DND-41 (cell line): ENCODE measurements around the gene C6.

Experiments used
- ATAC-seq: fragments of 200-7000 bp; cut with Tn5 transposase; 3 replicates; pipeline ENCODE4 v1.9.1; 2021; ENCODE audit warnings: low read depth; ENCODE audit not compliant: insufficient read depth
- DNase-seq: peaks from one replicate; pipeline ENCODE4 v3.0.0-alpha.2; 2020
- H2AFZ ChIP-seq: 2 replicates; pipeline ENCODE4 v1.6.0; 2012; ENCODE audit warnings: low read depth, low read length
- H3K27ac ChIP-seq: 2 replicates; pipeline ENCODE4 v1.5.1; 2012; ENCODE audit warnings: low read length, inconsistent platforms
- H3K27me3 ChIP-seq: fragments of 200-600 bp; sonication (generic); 2 replicates; pipeline ENCODE4 v1.6.0; 2012; ENCODE audit warnings: low read length, mild to moderate bottlenecking, inconsistent platforms; ENCODE audit not compliant: insufficient read depth, poor library complexity
- H3K36me3 ChIP-seq: 2 replicates; pipeline ENCODE4 v1.5.1; 2012; ENCODE audit warnings: low read length, inconsistent platforms; ENCODE audit not compliant: insufficient read depth
- H3K4me1 ChIP-seq: 2 replicates; pipeline ENCODE4 v1.5.1; 2012; ENCODE audit warnings: mild to moderate bottlenecking, low read length; ENCODE audit not compliant: insufficient read depth
- H3K4me2 ChIP-seq: 2 replicates; pipeline ENCODE4 v1.6.0; 2012; ENCODE audit warnings: mild to moderate bottlenecking, moderate library complexity, low read length, inconsistent platforms; ENCODE audit not compliant: insufficient read depth
- H3K4me3 ChIP-seq, 2 experiments: fragments of 200-600 bp in 1 of 2; shearing (Covaris generic) in 1 of 2; 2 replicates each; pipeline ENCODE4 v1.5.1; 2012 to 2016; ENCODE audit warnings: inconsistent platforms in 2 of 2, low read length in 2 of 2, mild to moderate bottlenecking in 2 of 2, low read depth in 1 of 2, moderate library complexity in 1 of 2
- H3K79me2 ChIP-seq: 2 replicates; pipeline ENCODE4 v1.6.0; 2012; ENCODE audit warnings: low read length, inconsistent platforms; ENCODE audit not compliant: insufficient read depth
- H3K9ac ChIP-seq: 2 replicates; pipeline ENCODE4 v1.6.0; 2012; ENCODE audit warnings: low read depth, mild to moderate bottlenecking, inconsistent platforms, low read length, moderate library complexity
- H3K9me3 ChIP-seq: 2 replicates; pipeline ENCODE4 v1.5.1; 2012; ENCODE audit warnings: low read length, moderate library complexity, mild to moderate bottlenecking, inconsistent platforms; ENCODE audit not compliant: insufficient read depth, severe bottlenecking
- H4K20me1 ChIP-seq: 2 replicates; pipeline ENCODE4 v1.6.0; 2012; ENCODE audit warnings: low read length; ENCODE audit not compliant: insufficient read depth
- CTCF ChIP-seq: IDR thresholded peaks from 2 replicates; pipeline ENCODE4 v1.5.1; 2012; ENCODE audit warnings: borderline replicate concordance, low read length, moderate library complexity, mild to moderate bottlenecking; ENCODE audit not compliant: poor library complexity, severe bottlenecking; ENCODE audit errors: extremely low read depth
- EZH2 ChIP-seq: IDR thresholded peaks from 3 replicates; pipeline ENCODE4 v1.6.1; 2012; ENCODE audit warnings: borderline replicate concordance, low read depth, mild to moderate bottlenecking, moderate library complexity, low read length, inconsistent platforms; ENCODE audit not compliant: severe bottlenecking

Gene C6

GRCh38 chr5:41145306-41145705 is 68.0 kb downstream of the C6 start:
- DNase-seq (no peak), ATAC-seq (no peak)
- Histone ChIP-seq H3K4me2 (no peak overlapping the region), H4K20me1 (no peaks in the 10 kb centered on the region), H3K9me3 (no peaks in the 10 kb centered on the region), H3K4me1 (no peaks in the 10 kb centered on the region), H3K79me2 (no peaks in the 10 kb centered on the region), H3K4me3 (no peak overlapping the region), H3K27ac (no peak overlapping the region), H3K36me3 (no peaks in the 10 kb centered on the region), H3K27me3 (no peaks in the 10 kb centered on the region), H3K9ac (no peak overlapping the region), H2AFZ (no peak overlapping the region)
- TF ChIP-seq CTCF (no peak), EZH2 (no peak)

- Histone ChIP-seq H3K9ac (no peak overlapping the region), H3K9me3 (no peaks in the 10 kb centered on the region), H4K20me1 (no peaks in the 10 kb centered on the region), H3K36me3 (no peaks in the 10 kb centered on the region), H3K4me2 (no peak overlapping the region), H3K4me1 (no peaks in the 10 kb centered on the region), H3K4me3 (no peak overlapping the region), H3K27me3 (no peaks in the 10 kb centered on the region), H3K27ac (no peak overlapping the region), H3K79me2 (no peaks in the 10 kb centered on the region), H2AFZ (no peak overlapping the region)
- DNase-seq: no peak
- no peak for TF ChIP-seq EZH2
- no peak for TF ChIP-seq CTCF
- no peak for ATAC-seq
These were observed 70.0 kb downstream of the C6 start for GRCh38 chr5:41143131-41143901.

GRCh38 chr5:41127967-41128690 is 85.2 kb downstream of the C6 start:
- no peak for TF ChIP-seq CTCF
- no peak for TF ChIP-seq EZH2
- DNase-seq (no peak), ATAC-seq (no peak)
- no peaks in the 10 kb centered on the region for H3K4me1 ChIP-seq
- H3K9me3 ChIP-seq: no peaks in the 10 kb centered on the region
- no peak overlapping the region for H2AFZ ChIP-seq
- H3K9ac ChIP-seq: no peak overlapping the region
- no peaks in the 10 kb centered on the region for H3K36me3 ChIP-seq
- no peaks in the 10 kb centered on the region for H3K79me2 ChIP-seq
- H3K27me3 ChIP-seq: no peaks in the 10 kb centered on the region
- no peak overlapping the region for H3K27ac ChIP-seq
- H3K4me2 ChIP-seq: no peak overlapping the region
- H4K20me1 ChIP-seq: no peaks in the 10 kb centered on the region
- no peak overlapping the region for H3K4me3 ChIP-seq
